Osteocyte (in vitro differentiated cells): ENCODE results near the gene SPATC1L. TPM values are rescaled to one million over a fixed set of nuclear protein-coding genes. Genes with fewer than 3 reads are reported as not detected.

Source experiments
- DNase-seq: peaks from one replicate; pipeline ENCODE4 v3.0.0; 2021; ENCODE audit warnings: mixed read lengths; ENCODE audit not compliant: unreplicated experiment; ENCODE audit errors: extremely low spot score
- H3K27ac Mint-ChIP-seq: one replicate; pipeline ENCODE4 v1.8.0; 2021; ENCODE audit warnings: mild to moderate bottlenecking, mixed read lengths; ENCODE audit not compliant: unreplicated experiment
- H3K27me3 Mint-ChIP-seq: one replicate; pipeline ENCODE4 v1.8.0; 2021; ENCODE audit warnings: mixed read lengths; ENCODE audit not compliant: unreplicated experiment
- H3K36me3 Mint-ChIP-seq: one replicate; pipeline ENCODE4 v1.8.0; 2021; ENCODE audit warnings: mixed read lengths; ENCODE audit not compliant: unreplicated experiment
- H3K4me1 Mint-ChIP-seq: one replicate; pipeline ENCODE4 v1.8.0; 2021; ENCODE audit warnings: mixed read lengths; ENCODE audit not compliant: unreplicated experiment
- H3K4me3 Mint-ChIP-seq: one replicate; pipeline ENCODE4 v1.8.0; 2021; ENCODE audit warnings: mild to moderate bottlenecking, moderate library complexity, mixed read lengths; ENCODE audit not compliant: unreplicated experiment
- H3K9me3 Mint-ChIP-seq: one replicate; pipeline ENCODE4 v1.8.0; 2021; ENCODE audit warnings: mixed read lengths; ENCODE audit not compliant: unreplicated experiment
- total RNA-seq: library from RNA; stranded (reverse); gene quantifications from 2 replicates; pipeline ENCODE4 v1.2.1, GENCODE V29; 2021
- TF ChIP-seq, protein P1 (sequence below): fragments of 200-600 bp; sonication (generic); IDR thresholded peaks from 2 replicates; pipeline ENCODE4 v1.5.0; 2021; ENCODE audit warnings: antibody characterized with exemption, mild to moderate bottlenecking, moderate library complexity

SPATC1L gene
- total RNA-seq, 1 donor from 2014 or later, result 18.9 TPM

- H3K36me3 Mint-ChIP-seq, result peaks cover 20% of the 10 kb centered on the region
- TF ChIP-seq, protein P1, sequence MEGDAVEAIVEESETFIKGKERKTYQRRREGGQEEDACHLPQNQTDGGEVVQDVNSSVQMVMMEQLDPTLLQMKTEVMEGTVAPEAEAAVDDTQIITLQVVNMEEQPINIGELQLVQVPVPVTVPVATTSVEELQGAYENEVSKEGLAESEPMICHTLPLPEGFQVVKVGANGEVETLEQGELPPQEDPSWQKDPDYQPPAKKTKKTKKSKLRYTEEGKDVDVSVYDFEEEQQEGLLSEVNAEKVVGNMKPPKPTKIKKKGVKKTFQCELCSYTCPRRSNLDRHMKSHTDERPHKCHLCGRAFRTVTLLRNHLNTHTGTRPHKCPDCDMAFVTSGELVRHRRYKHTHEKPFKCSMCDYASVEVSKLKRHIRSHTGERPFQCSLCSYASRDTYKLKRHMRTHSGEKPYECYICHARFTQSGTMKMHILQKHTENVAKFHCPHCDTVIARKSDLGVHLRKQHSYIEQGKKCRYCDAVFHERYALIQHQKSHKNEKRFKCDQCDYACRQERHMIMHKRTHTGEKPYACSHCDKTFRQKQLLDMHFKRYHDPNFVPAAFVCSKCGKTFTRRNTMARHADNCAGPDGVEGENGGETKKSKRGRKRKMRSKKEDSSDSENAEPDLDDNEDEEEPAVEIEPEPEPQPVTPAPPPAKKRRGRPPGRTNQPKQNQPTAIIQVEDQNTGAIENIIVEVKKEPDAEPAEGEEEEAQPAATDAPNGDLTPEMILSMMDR, result no peak
- no peaks in the 10 kb centered on the region for H3K27me3 Mint-ChIP-seq
- H3K9me3 Mint-ChIP-seq, result no peaks in the 10 kb centered on the region
- H3K4me1 Mint-ChIP-seq, result peaks cover 2% of the 10 kb centered on the region
- H3K27ac Mint-ChIP-seq, result peak overlapping the region; percentile 57
- DNase-seq, result peak; percentile 82
- H3K4me3 Mint-ChIP-seq, result no peak overlapping the region
These were observed 62.0 kb downstream of the SPATC1L start for GRCh38 chr21:46122237-46122671.

DNA sequence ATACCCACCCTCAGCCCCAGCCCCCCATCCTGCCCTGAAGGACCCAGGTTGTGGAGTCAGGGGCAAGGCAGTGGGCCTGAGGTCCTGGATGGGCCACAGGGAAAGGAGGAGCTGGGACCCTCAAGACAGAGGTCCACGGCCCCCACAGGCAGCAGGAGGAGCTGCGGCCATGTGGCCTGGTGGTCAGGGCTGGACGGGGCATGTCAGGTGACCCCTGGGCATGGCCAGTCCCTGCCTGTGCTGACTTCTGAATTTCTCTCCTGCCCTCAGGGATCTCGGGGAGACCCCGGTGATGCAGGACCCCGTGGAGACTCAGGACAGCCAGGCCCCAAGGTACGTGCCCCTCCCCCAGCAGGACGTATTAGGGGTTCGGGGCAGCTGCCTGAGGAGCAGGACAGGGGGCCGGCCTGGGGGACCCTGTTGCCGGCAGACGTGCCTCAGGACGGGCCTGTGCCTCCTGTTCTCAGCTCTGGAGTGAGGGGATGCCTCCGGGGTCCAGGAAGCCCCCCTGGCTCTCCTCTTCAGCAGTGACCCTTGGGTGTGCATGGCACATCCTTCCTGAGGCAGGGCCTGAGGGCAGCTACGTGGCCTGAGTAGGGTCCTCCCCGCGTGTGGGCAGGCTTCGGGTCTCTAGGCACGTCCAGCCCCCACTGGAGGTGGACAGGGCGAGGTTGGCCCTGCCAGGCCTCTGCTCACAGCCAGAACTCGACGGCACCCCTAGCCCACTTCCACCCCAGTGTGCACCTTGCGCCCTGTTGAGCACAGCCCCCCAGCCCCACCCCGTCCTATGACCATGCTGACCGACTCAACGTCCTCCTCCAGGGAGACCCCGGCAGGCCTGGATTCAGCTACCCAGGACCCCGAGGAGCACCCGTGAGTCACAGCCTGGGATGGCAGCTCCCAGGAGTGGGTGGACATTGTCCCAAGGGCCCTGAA, 62.7 kb downstream of the SPATC1L start:
- peak; percentile 79 for DNase-seq
- H3K9me3 Mint-ChIP-seq, result no peaks in the 10 kb centered on the region
- peaks cover 23% of the 10 kb centered on the region for H3K36me3 Mint-ChIP-seq
- peak overlapping the region; percentile 57 for H3K27ac Mint-ChIP-seq
- no peaks in the 10 kb centered on the region for H3K27me3 Mint-ChIP-seq
- peaks cover 9% of the 10 kb centered on the region for H3K4me1 Mint-ChIP-seq
- no peak overlapping the region for H3K4me3 Mint-ChIP-seq
- TF ChIP-seq, protein P1, result no peak

DNA sequence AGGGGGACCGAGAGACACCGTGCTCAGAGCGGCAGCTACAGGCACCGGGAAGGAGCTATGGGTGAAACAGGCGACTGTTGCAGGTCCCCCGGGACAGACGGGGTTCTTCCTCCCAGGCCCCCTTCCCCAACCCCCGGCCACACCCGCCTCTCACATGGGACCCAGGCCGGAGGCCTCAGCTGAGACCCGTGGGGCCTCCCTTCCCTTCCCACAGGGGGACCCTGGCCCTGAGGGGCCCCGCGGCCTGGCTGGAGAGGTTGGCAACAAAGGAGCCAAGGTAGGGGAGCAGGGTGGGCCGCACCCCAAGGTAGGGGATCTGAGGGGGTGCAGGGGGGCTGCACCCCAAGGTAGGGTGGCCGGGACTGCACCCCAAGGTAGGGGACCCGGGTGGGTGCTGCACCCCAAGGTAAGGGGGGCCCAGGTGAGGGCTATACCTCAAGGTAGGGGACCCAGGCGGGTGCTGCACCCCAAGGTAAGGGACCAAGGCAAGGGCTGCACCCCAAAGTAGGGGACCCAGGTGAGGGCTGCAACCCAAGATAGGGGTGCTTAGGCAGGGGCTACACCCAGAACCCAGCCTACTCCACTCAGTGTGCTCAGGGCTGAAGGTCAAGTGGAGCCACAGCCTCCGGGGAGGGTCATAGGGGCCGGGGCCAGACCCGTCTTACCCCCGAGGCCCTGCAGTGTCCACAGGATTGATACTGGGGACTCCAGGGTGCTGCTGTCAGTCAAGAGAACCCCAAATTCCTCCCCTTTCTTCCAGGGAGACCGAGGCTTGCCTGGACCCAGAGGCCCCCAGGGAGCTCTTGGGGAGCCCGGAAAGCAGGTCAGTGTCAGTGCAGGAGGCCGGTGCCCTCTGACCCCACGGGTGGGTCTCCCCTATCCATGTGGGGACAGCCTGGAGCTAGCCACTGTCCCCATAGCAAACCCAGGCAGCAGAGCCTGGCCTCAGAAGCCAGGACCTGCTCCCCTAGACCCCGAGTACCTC, 63.7 kb downstream of the SPATC1L start:
- H3K36me3 Mint-ChIP-seq, result peaks cover 20% of the 10 kb centered on the region
- H3K27me3 Mint-ChIP-seq, result no peaks in the 10 kb centered on the region
- peaks cover 19% of the 10 kb centered on the region for H3K4me1 Mint-ChIP-seq
- no peaks in the 10 kb centered on the region for H3K9me3 Mint-ChIP-seq
- TF ChIP-seq, protein P1, result no peak
- DNase-seq, result peak; percentile 82
- H3K27ac Mint-ChIP-seq, result no peak overlapping the region
- H3K4me3 Mint-ChIP-seq, result no peak overlapping the region

- no peaks in the 10 kb centered on the region for H3K27me3 Mint-ChIP-seq
- no peak overlapping the region for H3K27ac Mint-ChIP-seq
- H3K36me3 Mint-ChIP-seq, result peaks cover 24% of the 10 kb centered on the region
- no peak overlapping the region for H3K4me3 Mint-ChIP-seq
- H3K9me3 Mint-ChIP-seq, result no peaks in the 10 kb centered on the region
- TF ChIP-seq, protein P1, result no peak
- peaks cover 21% of the 10 kb centered on the region for H3K4me1 Mint-ChIP-seq
- peak; percentile 82 for DNase-seq
These were observed 64.5 kb downstream of the SPATC1L start for GRCh38 chr21:46119637-46120271.
